ENCODE data around the gene PAFAH1B2.

Gene PAFAH1B2

GRCh38 chr11:117220999-117221774 is 77.1 kb downstream of the PAFAH1B2 start:
- peak; percentile 60 for DNase-seq (ENCODE audit: low spot score)

GRCh38 chr11:117221775-117222517 is 77.9 kb downstream of the PAFAH1B2 start:
- DNase-seq (ENCODE audit: low spot score), result no peak

GRCh38 chr11:117222991-117223740 is 79.1 kb downstream of the PAFAH1B2 start:
- DNase-seq (ENCODE audit: low spot score), result no peak

- no peak for DNase-seq (ENCODE audit: low spot score)
These were observed 79.9 kb downstream of the PAFAH1B2 start for GRCh38 chr11:117223741-117224689.

- DNase-seq (ENCODE audit: low spot score), result no peak
These were observed 81.6 kb downstream of the PAFAH1B2 start for GRCh38 chr11:117225553-117226170.

Data from pons (tissue), 1 donor.